ENCODE measurements around the gene RBMS3.

Gene RBMS3

GRCh38 chr3:29283231-29284119 is 2.6 kb downstream of the RBMS3 start:
- TF ChIP-seq GATA1 (IDR thresholded peaks at IDR 0.05; ENCODE audit: low read depth, low read length) (no peak), POLR2A (IDR thresholded peaks at IDR 0.05; ENCODE audit: low read length) (no peak)
- no peak for DNase-seq

- DNase-seq, result no peak
Measured at GRCh38 chr3:29284497-29284896, 3.6 kb downstream of the RBMS3 start.

GRCh38 chr3:29285471-29286071 is 4.7 kb downstream of the RBMS3 start:
- TF ChIP-seq POLR2A (IDR thresholded peaks at IDR 0.05; ENCODE audit: low read length) (no peak), GATA1 (IDR thresholded peaks at IDR 0.05; ENCODE audit: low read depth, low read length) (no peak)
- no peak for DNase-seq

More at GRCh38 chr3:29284497-29284896, 3.6 kb downstream of the RBMS3 start:
- TF ChIP-seq POLR2A (IDR thresholded peaks at IDR 0.05; ENCODE audit: low read length) (no peak), GATA1 (IDR thresholded peaks at IDR 0.05; ENCODE audit: low read depth, low read length) (no peak)

GRCh38 chr3:29286478-29287240 is 5.8 kb downstream of the RBMS3 start:
- DNase-seq, result no peak
- TF ChIP-seq GATA1 (IDR thresholded peaks at IDR 0.05; ENCODE audit: low read depth, low read length), result no peak
- no peak for TF ChIP-seq POLR2A (IDR thresholded peaks at IDR 0.05; ENCODE audit: low read length)

GRCh38 chr3:29290596-29290995 is 9.7 kb downstream of the RBMS3 start:
- TF ChIP-seq GATA1 (IDR thresholded peaks at IDR 0.05; ENCODE audit: low read depth, low read length), result no peak
- TF ChIP-seq POLR2A (IDR thresholded peaks at IDR 0.05; ENCODE audit: low read length), result no peak
- DNase-seq, result no peak

GRCh38 chr3:29291260-29291981 is 10.6 kb downstream of the RBMS3 start:
- DNase-seq, result no peak
- TF ChIP-seq GATA1 (IDR thresholded peaks at IDR 0.05; ENCODE audit: low read depth, low read length) (no peak), POLR2A (IDR thresholded peaks at IDR 0.05; ENCODE audit: low read length) (no peak)

- TF ChIP-seq POLR2A (IDR thresholded peaks at IDR 0.05; ENCODE audit: low read length) (no peak), GATA1 (IDR thresholded peaks at IDR 0.05; ENCODE audit: low read depth, low read length) (no peak)
- no peak for DNase-seq
Measured at GRCh38 chr3:29291982-29292363, 11.1 kb downstream of the RBMS3 start.

GRCh38 chr3:29293421-29293820 is 12.6 kb downstream of the RBMS3 start:
- TF ChIP-seq POLR2A (IDR thresholded peaks at IDR 0.05; ENCODE audit: low read length), result no peak
- no peak for TF ChIP-seq GATA1 (IDR thresholded peaks at IDR 0.05; ENCODE audit: low read depth, low read length)
- no peak for DNase-seq

- TF ChIP-seq GATA1 (IDR thresholded peaks at IDR 0.05; ENCODE audit: low read depth, low read length), result no peak
- no peak for TF ChIP-seq POLR2A (IDR thresholded peaks at IDR 0.05; ENCODE audit: low read length)
Measured at GRCh38 chr3:29297998-29298397, 17.1 kb downstream of the RBMS3 start.

GRCh38 chr3:29301332-29302019 is 20.6 kb downstream of the RBMS3 start:
- TF ChIP-seq POLR2A (IDR thresholded peaks at IDR 0.05; ENCODE audit: low read length), result no peak
- no peak for TF ChIP-seq GATA1 (IDR thresholded peaks at IDR 0.05; ENCODE audit: low read depth, low read length)
- no peak for DNase-seq

More at GRCh38 chr3:29297998-29298397, 17.1 kb downstream of the RBMS3 start:
- DNase-seq, result no peak

GRCh38 chr3:29302619-29303018 is 21.7 kb downstream of the RBMS3 start:
- TF ChIP-seq GATA1 (IDR thresholded peaks at IDR 0.05; ENCODE audit: low read depth, low read length) (no peak), POLR2A (IDR thresholded peaks at IDR 0.05; ENCODE audit: low read length) (no peak)
- no peak for DNase-seq

GRCh38 chr3:29307295-29307694 is 26.4 kb downstream of the RBMS3 start:
- DNase-seq, result no peak
- TF ChIP-seq POLR2A (IDR thresholded peaks at IDR 0.05; ENCODE audit: low read length) (no peak), GATA1 (IDR thresholded peaks at IDR 0.05; ENCODE audit: low read depth, low read length) (no peak)

GRCh38 chr3:29310865-29311264 is 30.0 kb downstream of the RBMS3 start:
- TF ChIP-seq POLR2A (IDR thresholded peaks at IDR 0.05; ENCODE audit: low read length) (no peak), GATA1 (IDR thresholded peaks at IDR 0.05; ENCODE audit: low read depth, low read length) (no peak)
- no peak for DNase-seq

Measured in erythroblast (primary cell).